GM23338 (cell line): ENCODE measurements around the gene TMEM63A.

Source experiments
- CTCF ChIP-seq, 2 experiments: fragments of 200-600 bp in 1 of 2; sonication (generic) in 1 of 2; conservative IDR thresholded peaks; 2 replicates each; pipeline versions ENCODE4 v1.5.1 to v1.6.1; 2016 to 2017; ENCODE audit warnings: antibody characterized with exemption in 2 of 2, low read depth in 2 of 2, mild to moderate bottlenecking in 2 of 2, moderate library complexity in 1 of 2
- ETS1 ChIP-seq: IDR thresholded peaks from 2 replicates; pipeline ENCODE4 v1.6.1; 2016; ENCODE audit warnings: antibody characterized with exemption
- NANOG ChIP-seq: IDR thresholded peaks from 2 replicates; pipeline ENCODE4 v1.6.1; 2016; ENCODE audit warnings: antibody characterized with exemption, borderline replicate concordance
- TF ChIP-seq, protein P1 (sequence below): IDR thresholded peaks from one replicate; pipeline ENCODE4 v1.6.1; 2018; ENCODE audit warnings: antibody characterized with exemption; ENCODE audit not compliant: unreplicated experiment

GRCh38 chr1:225830841-225831240 is 51.3 kb downstream of the TMEM63A start:
- TF ChIP-seq ETS1 (no peak), CTCF (conservative IDR thresholded peaks at IDR 0.05; ENCODE audit: low read depth in 2 of 2) (no peak), NANOG (no peak)
- TF ChIP-seq, protein P1, sequence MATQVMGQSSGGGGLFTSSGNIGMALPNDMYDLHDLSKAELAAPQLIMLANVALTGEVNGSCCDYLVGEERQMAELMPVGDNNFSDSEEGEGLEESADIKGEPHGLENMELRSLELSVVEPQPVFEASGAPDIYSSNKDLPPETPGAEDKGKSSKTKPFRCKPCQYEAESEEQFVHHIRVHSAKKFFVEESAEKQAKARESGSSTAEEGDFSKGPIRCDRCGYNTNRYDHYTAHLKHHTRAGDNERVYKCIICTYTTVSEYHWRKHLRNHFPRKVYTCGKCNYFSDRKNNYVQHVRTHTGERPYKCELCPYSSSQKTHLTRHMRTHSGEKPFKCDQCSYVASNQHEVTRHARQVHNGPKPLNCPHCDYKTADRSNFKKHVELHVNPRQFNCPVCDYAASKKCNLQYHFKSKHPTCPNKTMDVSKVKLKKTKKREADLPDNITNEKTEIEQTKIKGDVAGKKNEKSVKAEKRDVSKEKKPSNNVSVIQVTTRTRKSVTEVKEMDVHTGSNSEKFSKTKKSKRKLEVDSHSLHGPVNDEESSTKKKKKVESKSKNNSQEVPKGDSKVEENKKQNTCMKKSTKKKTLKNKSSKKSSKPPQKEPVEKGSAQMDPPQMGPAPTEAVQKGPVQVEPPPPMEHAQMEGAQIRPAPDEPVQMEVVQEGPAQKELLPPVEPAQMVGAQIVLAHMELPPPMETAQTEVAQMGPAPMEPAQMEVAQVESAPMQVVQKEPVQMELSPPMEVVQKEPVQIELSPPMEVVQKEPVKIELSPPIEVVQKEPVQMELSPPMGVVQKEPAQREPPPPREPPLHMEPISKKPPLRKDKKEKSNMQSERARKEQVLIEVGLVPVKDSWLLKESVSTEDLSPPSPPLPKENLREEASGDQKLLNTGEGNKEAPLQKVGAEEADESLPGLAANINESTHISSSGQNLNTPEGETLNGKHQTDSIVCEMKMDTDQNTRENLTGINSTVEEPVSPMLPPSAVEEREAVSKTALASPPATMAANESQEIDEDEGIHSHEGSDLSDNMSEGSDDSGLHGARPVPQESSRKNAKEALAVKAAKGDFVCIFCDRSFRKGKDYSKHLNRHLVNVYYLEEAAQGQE: no peak
